AG08395 (cell line): Measurements from ENCODE around the gene VDR.

Experiments used
- DNase-seq: peaks from one replicate; pipeline ENCODE4 v3.0.0; 2012; ENCODE audit warnings: mixed read lengths, low spot score

Gene VDR

DNA sequence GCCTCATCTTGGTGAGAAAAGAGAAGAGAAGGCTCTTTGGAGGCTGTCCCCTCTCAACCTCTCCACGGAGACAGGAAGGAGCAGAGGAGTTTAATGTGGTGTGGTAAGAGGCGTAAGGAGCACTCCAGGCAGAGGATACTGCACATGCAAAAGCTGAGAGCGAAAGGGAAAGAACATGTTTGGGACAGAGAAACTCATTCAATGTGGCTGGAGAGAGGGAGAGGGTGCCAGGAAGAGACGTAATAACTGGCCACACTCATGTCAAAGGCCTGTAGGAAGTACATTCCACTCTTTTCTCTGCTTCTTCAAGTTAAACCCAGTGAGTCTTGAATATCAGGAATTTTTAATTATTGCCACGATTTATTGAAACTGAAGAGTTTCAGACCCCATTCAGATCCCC is 12.0 kb downstream of the VDR start:
- peak; percentile 59 for DNase-seq

DNA sequence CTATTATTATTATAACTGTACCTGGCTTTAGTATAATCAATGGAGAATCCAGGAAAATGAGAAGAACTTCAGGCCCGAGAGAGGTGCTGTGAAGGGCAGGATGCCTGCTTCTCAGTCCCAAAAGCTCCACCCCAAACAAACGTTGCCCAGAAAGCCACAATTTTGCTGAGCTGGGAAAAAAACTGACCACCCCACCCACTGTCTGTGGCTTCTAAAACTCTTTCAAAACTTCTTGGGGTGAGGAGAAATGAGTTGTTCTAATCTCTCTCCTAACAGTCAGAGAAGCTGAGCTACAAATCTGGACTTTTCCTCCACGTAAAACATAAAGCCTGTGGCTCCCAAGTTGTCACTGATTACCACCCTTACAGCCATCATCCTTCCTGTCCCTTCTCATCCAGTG is 13.4 kb downstream of the VDR start:
- no peak for DNase-seq

DNA sequence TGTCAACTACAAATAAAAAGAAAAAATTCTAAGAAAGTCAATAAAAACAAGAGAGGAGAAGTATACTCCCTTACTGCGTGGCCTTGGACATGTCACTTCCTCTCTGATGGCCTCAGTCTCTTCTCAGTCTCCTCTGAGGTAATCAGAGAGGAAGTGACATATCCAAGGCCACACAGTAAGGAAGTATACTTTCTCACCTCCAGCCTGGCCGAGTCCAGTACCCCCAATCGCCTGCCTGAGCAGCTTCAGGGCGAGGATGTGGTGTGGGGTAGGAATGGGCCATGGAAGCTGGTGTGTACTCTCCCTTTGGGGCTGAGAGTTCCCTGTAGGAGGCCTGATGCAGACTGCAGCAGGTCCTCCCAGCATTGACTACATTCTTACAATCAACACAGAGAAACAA is 15.8 kb downstream of the VDR start:
- no peak for DNase-seq

DNA sequence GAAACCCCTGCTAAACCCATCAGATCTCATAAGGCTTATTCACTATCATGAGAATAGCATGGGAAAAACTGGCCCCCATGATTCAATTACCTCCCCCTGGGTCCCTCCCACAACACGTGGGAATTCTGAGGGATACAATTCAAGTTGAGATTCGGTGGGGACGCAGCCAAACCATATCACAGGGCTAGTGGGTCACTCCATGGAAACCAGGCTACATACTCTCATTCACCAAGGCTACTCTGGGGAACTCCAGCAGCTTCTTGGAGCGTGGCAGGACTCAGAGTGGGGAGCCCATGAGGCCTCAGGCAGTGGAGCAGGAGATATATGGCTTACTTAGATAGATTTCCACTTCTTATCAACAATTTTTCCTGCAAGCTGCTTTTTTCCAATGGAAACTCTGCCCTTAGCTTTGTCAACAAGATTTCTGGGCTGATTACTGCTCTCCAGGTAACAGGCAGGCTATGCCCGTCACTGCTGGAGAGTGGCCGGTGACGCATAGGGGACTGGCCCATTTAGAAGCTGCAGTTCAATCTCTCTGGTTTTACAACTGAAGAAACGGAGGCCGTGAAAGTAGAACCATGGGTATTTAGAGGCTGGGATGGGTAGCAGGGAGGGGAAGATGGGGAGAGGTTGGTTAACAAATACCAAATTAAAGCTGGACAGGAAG is 16.5 kb downstream of the VDR start:
- DNase-seq = no peak

DNA sequence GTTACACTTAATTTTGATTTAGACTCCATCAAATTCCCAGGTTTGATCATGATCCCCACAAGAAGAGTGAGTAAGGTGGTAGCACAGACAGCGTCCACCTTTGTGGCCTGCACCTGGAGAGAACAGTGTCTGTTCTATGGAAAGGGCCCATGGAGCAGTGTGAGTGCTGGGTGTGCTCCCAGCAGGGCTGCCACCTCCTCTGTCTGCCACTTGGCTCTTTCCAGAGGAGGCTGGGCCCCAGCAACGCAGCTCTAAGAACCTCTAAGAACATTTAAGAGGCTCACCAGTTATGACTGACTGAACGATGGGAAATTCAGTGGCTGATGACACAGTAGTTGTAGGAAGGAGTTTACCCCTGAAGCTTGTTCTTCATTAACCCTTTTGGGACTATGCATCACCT is 17.3 kb downstream of the VDR start:
- DNase-seq = no peak

DNA sequence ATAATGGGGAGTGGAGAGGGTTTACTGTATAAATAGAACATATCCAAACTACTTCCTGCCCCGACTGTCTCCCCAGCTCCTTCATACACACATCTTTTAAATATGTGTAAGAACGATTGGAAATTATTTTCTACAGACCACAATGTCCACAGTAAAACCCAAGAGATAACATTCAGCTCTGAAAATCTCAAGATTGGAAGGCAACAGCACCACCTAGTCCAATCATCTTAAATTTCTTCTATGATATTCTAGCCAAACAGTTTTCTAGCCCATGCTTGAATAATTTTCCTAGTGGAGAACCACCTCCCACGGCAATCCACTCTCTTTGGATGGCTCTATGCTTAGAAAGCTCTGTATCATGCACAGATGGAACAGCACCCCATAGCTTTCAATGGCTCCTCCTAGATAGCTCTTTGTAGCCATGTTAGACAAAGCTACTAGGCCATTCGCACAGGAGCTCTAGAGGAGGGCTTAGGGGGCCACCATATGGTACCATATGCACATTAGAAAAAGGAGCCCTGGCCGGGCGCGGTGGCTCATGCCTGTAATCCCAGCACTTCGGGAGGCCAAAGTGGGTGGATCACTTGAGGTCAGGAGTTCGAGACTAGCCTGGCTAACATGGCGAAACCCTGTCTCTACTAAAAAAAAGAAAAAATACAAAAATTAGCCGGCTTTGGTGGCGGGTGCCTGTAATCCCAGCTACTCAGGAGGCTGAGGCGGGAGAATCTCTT is 18.1 kb downstream of the VDR start:
- DNase-seq = no peak

DNA sequence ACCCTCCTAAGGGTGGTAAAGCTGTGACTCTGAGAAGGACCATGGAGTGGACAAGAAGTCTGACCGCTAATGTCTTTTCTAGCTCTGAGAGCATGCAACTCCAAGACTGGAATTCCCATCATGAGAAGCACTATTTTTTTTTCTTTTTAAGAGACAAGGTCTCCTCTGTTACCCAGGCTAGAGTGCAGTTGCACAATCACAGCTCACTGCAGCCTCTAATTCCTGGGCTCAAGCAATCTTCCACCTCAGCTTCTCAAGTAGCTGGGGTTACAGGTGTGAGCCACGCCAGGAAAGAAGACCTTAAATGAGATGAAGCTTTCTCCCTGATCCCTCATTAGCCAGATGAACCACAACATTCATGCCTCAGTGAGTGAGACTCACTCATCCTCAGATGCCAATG is 19.2 kb downstream of the VDR start:
- DNase-seq = no peak

DNA sequence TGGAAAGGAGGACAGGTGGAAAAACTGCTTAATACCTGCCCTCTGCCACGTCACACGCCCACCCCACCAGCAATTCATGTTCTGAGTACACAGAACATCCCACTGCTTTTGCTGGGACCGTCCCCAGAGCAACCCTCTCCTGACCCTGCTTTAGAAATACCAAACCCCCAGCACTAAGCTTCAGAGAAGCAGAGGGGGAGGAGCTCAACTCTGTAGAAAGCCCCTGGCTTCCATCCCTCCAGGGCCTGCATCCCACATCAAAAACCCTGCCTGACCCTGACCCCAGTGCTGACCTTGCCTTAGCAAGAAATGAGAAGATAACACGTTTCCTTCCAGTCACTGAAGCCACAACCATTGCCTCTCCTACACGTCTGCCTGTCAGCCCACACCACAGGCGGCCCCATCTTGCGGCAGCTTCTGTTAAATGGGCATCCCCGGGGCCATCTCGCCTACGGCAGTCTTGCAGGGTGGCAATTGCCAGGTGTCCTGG is 19.7 kb downstream of the VDR start:
- DNase-seq = no peak

DNA sequence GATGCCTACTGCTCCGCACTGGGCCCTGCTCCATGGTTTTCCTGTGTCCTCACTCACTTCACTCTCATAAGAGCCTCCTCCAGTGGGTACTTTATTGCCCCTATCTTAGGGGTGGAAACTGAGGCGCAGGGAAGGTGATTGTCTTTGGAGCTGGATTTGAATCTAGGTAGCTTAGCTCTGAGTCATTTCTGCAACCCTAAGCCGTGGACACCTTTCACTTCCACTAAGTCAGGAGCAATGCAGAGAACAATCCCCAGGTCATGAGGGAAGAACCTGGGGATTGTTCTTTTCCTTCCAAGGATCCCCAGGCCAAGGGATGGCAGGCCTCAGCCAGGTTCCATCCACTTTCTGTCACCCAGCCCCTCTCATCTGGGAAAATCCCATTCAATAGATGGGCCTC is 20.3 kb downstream of the VDR start:
- no peak for DNase-seq

DNA sequence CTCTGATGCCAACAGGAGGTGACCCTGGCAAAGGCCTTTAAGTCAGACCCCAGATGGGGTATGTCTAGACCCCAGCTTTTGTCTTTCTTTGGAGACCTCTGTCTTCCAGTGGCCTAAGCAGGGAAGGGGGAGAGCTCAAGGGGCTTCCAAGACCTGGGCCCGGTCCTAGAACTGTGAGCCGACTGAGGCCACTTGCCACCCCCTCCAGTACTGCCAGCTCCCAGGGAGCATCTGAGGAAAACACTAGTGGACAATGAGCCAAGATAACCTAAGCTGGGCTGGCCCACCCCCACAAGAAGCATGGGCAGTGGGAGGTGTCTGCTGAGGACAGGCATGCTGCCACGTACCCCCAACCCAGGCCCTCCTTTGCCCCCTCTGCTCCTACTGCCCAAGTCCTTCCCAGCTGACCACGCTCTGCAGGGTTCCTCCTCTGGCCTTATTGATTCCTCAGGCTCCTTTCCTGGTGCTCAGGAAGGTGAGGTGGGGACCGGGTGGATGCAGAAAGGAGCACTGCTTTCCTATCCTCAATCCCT is 21.1 kb downstream of the VDR start:
- DNase-seq = no peak

DNA sequence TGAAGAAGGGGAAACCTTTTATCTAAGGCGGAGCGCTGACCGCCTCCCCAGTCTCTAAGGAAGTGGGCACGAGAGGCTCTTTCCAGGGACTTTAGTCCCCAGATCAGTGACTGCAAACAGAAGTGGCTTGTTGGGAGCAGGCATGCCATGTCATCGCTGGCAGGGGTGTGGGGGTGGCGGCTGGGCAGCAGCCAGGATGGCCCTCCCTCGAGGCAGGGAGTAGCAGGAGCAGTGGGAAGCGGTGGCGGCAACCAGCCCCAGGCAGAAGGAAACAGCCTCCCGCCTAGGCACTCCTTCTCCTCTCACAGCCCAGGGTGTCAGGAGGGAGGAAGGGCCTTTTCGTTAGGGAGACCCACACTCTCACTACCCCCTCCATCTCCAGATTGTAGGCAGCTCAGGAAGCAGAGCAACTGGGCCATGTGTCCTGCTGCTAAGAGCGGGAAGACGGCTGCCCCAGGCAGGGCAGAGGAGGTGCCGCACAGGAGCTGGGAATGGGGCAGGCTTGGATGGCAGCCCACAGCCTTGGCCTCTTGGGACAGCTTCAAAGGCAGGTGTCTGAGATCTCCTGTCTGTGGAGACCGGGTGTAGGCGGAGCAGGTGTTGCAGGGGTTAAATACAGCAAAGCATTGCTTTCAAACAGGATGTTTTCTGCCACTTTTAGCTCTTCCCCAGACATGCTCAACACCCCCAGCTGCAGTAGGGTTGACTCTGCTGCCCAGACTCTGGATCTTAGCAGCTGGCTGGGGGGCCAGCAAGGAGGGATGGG is 21.8 kb downstream of the VDR start:
- DNase-seq = no peak

DNA sequence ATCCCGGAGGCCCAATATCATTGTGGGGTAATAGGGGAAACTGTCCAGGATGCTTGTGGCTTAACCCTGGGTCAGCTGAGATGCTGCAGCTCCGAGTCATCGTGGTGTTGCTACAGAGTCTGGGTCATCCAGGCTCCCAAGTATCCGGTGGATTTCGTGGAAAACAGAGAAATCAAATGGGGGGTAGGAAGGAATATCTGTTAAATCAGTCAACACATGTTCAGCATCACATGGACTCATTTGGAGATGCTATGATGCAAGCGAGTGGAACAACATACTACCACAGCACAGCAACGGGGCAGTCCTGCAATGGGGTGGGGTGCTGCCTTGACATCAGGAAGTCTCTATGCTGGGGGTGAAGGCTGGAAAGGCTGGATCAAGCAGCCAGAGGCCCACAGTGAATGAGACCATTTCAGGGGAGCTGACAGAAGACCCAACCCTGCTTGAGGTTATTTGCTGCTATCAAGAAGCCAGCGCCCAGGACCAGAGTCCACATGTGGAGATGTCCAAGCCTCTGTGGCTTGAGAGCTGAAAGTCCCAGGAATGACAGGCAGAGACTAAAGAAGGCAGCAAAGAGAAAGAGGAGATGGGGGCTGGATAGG is 22.9 kb downstream of the VDR start:
- peak; percentile 94 for DNase-seq

DNA sequence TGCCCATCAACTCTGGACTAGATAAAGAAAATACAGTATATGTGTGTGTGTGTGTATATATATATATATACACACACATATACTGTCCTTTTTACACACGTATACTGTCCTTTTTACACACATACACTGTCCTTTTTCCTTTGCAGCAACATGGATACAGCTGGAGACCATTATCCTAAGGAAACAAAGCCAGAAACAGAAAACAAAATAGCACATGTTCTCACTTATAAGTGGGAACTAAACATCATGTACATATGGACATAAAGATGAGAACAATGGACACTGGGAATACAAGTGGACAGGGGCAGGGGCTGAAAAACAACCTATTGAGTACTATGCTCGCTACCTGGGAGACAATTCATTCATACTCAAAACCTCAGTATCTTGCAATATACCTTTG is 23.7 kb downstream of the VDR start:
- no peak for DNase-seq

DNA sequence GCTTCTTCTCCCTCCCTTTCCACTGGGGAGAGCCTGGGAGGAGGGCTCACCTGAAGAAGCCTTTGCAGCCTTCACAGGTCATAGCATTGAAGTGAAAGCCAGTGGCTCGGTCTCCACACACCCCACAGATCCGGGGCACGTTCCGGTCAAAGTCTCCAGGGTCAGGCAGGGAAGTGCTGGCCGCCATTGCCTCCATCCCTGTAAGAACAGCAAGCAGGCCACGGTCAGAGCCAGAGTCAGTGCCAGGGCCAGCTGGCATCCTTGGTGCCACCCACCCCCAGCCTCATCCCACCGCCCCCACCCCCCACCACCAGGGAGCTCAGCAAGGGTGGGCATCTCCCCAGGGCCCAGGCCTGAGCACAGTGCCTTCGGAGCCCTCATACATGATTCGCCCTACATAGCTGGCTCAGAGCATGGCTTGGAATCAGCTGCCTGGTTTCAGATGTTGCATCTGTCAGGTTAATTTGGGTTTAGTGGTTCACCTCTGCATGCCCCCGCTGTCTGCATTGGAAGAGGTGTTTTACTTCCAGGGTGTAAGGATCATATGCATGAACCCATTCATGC is 25.8 kb downstream of the VDR start:
- no peak for DNase-seq

DNA sequence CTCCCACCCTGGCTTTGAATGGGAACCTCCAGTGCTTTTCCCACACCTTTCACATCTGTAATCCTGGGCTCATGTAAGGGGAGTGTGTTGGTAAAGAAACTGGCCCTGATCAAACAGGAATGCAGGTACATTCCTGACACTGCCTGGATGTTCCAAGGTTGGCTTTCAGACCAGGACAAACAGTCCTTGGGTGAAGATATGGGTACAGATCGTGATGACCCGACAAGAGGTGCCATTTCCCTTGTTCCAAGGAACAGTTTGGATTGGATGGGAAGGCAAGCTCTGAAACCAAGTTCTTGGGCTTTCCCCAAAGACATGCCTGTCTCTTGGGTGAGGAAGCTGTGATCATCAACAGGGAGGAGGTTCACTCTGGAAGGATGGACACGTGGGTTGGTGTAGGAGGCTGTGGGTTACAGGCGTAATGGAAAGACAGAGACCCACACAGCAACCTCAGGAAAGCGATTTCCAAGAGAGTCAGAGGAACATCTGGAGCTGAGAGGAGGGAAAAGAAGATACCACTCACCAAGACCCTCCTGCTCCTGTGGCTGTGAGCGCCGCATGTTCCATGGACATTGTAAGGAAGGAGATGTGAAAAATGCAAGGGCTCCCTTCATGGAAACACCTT is 26.4 kb downstream of the VDR start:
- DNase-seq = no peak

DNA sequence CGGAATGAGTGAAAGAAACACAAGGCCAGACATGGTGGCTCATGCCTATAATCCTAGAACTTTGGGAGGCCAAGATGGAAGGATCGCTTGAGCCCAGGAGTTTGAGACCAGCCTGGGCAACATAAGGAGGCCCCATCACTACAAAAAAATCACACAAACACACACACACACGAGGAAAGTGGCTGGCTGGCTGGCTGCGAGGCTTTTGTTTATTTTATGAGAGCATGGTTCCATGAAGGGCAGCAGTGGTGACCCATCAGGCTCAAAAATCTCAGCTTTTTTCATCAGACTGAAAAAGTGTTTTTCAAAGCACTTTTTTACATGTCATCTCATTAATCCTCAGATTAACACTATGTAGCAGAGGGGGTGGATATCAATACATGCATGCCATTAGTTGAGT is 27.7 kb downstream of the VDR start:
- no peak for DNase-seq

DNA sequence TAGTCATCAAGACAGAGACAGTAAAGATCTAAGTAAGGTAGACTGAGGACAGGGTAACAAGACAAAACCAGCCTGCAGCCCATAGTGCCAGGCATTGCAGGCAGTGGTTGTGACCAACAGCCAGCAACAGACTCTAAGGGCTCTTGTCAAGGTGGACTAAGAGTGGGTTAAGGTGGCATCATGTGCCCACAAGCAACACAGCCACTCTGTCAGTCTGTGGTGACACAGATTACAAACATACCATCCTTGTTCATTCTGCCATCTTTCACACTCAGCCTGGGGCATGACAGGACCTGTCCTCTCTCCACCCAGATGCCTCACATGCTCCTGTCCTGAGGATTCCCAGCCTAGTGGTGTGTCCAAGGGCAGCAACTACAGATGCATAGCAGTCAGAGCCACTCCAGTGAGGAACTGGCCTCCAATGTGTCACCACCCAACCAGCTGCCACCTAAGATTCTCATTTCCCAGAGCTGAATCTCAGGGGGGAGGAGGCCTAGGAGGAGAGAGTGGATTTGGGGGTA is 28.3 kb downstream of the VDR start:
- DNase-seq = no peak

DNA sequence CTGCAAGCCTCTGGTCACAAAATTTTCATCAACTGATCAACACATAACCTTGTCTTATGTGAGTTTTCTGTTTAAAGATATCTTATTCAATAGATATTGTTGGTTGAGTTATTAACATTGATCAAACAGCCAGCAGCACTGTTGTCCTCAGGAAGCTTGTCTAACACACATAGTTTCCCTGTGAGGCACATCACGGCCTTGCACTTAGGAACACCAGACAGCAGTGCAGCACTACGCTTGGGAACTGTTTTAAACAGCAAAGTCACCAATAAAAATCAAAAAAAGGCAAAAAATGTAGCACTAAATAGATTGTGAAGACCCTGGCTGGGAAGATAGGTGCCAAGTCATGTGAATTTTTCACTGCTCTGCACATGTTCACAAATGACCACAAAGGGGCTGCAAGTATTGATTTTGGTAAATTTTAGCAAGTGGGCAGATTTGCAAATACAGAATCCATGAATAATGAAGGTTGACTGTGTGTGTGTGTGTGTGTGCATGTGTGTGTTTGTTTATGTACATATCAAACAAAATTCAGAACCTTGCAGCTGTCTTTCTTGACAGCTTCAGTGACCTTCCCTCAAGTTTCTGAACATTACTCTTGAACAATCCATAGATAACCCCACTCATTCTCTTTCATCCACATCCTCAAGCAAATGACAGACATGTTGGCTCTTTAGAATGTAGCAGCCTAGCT is 28.9 kb downstream of the VDR start:
- DNase-seq = no peak

DNA sequence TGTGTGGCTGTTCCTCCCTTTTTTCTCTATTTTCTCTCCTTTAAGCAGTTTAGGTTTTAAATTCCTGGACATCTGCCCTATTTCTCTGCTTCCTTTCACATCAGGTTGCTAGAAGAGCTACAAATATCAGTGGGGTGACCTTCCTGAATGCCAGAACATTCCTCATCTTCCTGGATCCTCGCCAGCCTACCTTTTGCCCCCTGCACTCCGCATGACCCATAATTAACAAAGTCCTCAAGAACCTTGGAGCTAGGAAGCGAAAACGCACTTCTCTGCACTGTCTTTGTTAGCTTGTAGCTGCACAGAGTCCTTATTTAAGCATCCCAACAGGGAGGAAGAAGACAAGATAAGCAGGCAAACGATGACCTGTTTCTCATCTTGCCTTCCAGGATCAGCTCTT is 30.5 kb downstream of the VDR start:
- DNase-seq = no peak

DNA sequence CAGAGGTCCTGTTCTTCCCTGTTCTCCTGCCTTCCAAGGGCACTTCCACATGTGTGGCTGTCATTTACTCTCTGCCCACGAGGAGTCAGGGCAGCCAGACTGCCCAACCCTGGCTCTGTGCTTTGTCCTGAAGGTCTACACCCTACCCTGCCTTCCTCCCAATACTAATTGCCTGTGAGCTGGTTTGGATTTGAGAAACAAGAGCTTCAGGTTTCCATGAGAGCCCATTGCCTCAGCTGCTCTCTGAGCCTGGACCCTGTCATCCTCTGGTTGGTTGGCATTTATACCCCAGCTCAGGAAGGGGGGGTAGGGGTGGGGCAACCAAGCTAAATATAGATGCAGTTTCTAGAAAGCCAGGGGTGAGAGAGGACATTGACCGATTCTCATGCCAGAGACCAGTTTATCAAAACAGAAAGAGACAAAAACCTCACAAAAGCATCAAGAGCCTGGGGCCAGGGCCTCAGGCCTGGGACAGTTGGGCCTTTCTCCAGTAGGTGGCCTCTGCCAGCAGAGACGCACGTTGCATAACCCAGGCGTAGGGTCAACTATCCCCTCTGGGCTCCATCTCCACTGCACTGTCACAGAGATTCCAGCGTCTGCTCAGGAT is 34.5 kb downstream of the VDR start:
- DNase-seq = peak; percentile 62
